Loucy (cell line): ENCODE results near the gene PPM1L.
A peak's percentile ranks its signal among the peaks of the same experiment; 100 is the strongest.

ENCODE experiments used
- CTCF ChIP-seq: fragments of 200-600 bp; sonication (generic); conservative IDR thresholded peaks from 2 replicates; pipeline ENCODE4 v1.5.1; 2014; ENCODE audit warnings: mild to moderate bottlenecking, antibody characterized with exemption, low read length
- EZH2phosphoT487 ChIP-seq: fragments of 200-600 bp; IDR thresholded peaks from 2 replicates; pipeline ENCODE4 v1.6.1; 2018; ENCODE audit warnings: antibody characterized with exemption, mild to moderate bottlenecking, moderate library complexity, borderline replicate concordance

- TF ChIP-seq CTCF (peak; percentile 31), EZH2phosphoT487 (no peak)
These were observed 85.4 kb downstream of the PPM1L start for GRCh38 chr3:160841455-160841854.
